ENCODE results near the gene UBE3C.

Gene UBE3C

DNA sequence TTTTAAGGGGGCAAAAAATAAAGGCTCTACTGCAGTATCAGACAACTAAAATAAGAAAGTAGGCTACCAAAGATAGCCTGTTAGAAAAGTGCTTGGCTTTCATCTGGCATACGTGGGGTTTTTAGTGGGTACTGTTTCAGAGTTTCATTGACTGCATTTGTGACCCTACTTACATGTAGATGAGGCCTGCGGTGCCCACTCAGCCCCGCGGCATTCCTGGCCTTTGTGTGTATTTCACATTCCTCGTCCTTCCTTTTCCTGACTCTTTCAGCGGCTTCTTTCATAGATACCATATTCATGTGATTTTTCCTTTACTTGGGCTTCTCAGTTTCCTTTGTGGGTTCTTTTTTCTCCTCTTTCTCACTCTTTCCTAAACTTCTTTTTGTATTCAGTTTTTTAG lies 50.7 kb downstream of the UBE3C start:
- DNase-seq (ENCODE audit: low read depth): no peak
- H3K4me3 ChIP-seq (ENCODE audit: control insufficient read depth, low read depth, low read length): no peak overlapping the region
- TF ChIP-seq, protein P1, sequence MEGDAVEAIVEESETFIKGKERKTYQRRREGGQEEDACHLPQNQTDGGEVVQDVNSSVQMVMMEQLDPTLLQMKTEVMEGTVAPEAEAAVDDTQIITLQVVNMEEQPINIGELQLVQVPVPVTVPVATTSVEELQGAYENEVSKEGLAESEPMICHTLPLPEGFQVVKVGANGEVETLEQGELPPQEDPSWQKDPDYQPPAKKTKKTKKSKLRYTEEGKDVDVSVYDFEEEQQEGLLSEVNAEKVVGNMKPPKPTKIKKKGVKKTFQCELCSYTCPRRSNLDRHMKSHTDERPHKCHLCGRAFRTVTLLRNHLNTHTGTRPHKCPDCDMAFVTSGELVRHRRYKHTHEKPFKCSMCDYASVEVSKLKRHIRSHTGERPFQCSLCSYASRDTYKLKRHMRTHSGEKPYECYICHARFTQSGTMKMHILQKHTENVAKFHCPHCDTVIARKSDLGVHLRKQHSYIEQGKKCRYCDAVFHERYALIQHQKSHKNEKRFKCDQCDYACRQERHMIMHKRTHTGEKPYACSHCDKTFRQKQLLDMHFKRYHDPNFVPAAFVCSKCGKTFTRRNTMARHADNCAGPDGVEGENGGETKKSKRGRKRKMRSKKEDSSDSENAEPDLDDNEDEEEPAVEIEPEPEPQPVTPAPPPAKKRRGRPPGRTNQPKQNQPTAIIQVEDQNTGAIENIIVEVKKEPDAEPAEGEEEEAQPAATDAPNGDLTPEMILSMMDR (conservative IDR thresholded peaks at IDR 0.05; ENCODE audit: control insufficient read depth, insufficient read depth, low read depth, low read length): no peak

DNA sequence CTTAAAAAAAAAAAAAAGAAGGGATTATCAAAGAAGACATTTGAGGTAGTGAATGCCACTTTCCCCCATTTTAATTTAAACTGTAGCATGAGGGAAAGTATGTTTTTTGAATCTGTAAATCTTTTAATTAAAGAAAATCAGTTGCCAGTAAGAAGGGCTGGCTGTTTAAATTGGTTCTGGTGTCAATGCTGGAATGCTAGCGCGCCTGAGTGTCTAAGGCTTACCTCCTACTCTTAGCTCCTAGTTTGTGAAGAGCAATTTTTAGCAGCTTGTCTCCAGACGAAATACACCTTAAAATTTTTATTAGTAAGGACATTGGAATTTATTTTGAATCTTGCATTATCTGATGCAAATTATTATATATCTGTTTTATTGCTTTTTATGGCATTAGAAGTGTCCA lies 54.1 kb downstream of the UBE3C start:
- H3K4me3 ChIP-seq (ENCODE audit: control insufficient read depth, low read depth, low read length): no peak overlapping the region
- TF ChIP-seq, protein P1 (conservative IDR thresholded peaks at IDR 0.05; ENCODE audit: control insufficient read depth, insufficient read depth, low read depth, low read length): no peak
- DNase-seq (ENCODE audit: low read depth): no peak

DNA sequence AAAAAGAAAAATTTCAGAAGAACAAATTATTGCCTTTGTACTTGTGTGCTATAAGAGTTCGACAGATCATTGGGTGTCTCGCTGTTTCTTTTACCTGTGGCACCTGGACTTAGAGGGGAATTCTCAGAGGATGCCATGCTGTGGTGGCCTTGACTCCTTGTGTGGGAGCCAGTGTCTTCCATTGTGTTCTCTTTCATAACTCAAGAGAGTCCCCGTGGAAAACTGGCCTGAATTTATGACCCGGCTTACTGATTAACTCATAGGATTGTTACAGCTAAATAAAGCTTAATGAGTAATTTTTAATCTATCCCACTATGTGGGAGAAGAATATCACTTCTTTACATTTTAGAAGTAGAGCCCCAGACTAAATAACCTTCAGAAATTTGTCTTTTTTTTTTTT lies 54.5 kb downstream of the UBE3C start:
- TF ChIP-seq, protein P1 (conservative IDR thresholded peaks at IDR 0.05; ENCODE audit: control insufficient read depth, insufficient read depth, low read depth, low read length): no peak
- no peak overlapping the region for H3K4me3 ChIP-seq (ENCODE audit: control insufficient read depth, low read depth, low read length)
- no peak for DNase-seq (ENCODE audit: low read depth)

DNA sequence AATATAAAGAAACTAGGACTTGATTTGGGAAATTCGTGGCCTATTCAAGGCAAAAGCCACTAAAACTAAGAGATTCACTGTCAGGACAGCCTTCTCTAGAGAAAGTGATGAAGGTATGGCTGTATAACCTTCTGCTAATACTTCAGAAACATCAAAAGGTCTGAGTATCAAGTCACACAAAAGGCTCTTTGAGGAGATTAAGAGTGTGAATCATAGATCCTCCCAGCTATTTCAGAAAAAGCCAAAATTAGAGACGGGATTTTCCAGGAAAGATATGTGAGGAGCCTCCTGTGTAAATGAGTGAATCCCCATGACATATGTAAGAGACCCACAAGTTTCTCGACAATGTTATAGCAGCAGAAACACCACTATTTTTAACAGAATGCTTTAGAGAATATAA lies 56.2 kb downstream of the UBE3C start:
- DNase-seq (ENCODE audit: low read depth): no peak
- H3K4me3 ChIP-seq (ENCODE audit: control insufficient read depth, low read depth, low read length): no peak overlapping the region
- TF ChIP-seq, protein P1 (conservative IDR thresholded peaks at IDR 0.05; ENCODE audit: control insufficient read depth, insufficient read depth, low read depth, low read length): no peak

DNA sequence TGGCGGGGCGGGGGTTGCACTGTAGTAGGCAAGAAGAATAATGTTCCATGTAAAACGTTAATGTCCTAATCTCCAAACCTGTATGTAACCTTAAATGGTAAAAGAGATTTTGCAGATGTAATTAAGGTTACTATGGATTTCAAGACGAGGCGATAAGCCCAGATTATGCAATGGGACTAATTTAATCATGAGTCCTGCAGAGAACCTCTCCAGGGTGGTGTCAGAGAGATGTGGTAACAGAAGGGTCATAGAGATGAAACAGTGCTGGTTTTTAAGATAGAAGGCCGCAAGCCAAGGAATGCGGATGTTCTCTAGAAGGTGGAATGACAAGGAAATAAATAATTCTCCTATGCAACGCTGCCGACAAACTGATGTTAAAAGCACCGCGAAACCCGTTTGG lies 57.1 kb downstream of the UBE3C start:
- no peak for DNase-seq (ENCODE audit: low read depth)
- H3K4me3 ChIP-seq (ENCODE audit: control insufficient read depth, low read depth, low read length): no peak overlapping the region
- TF ChIP-seq, protein P1 (conservative IDR thresholded peaks at IDR 0.05; ENCODE audit: control insufficient read depth, insufficient read depth, low read depth, low read length): no peak

DNA sequence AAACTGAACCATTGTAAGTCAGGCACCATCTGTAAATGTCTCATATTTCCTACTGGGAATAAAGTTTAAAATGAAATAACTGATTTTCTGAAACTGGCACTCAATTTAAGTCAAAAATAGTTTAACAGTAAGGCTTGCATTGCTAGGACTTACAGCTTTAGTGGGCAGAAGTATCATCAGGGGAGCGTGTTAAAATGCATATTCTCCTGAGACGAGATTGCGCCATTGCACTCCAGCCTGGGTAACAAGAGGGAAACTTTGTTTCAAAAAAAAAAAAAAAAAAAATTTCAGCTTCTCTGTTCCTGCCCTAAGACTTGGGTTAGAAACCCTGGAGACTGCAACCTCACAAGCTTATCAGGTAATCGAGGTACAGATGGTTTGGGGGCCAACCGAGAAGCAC lies 65.4 kb downstream of the UBE3C start:
- no peak overlapping the region for H3K4me3 ChIP-seq (ENCODE audit: control insufficient read depth, low read depth, low read length)
- TF ChIP-seq, protein P1 (conservative IDR thresholded peaks at IDR 0.05; ENCODE audit: control insufficient read depth, insufficient read depth, low read depth, low read length): no peak
- no peak for DNase-seq (ENCODE audit: low read depth)

DNA sequence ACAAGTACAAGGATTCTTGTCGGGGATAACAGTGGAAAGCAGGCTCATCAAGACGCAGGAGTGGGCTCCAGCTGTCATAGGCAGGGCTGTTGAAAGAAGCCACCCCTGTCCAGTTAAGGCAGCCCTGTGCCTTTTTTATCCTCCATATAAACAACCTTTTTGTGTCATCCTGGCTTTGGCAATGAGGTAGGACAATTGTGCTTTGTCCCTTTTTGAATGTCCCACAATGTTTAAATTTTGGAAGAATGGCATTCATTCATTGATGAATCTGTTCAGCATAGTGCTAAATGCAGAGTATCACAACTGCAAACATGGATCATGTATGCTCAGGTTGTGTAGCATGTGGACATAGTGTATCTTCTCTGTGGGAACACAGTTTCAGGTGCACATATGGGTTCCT lies 66.7 kb downstream of the UBE3C start:
- no peak overlapping the region for H3K4me3 ChIP-seq (ENCODE audit: control insufficient read depth, low read depth, low read length)
- TF ChIP-seq, protein P1 (conservative IDR thresholded peaks at IDR 0.05; ENCODE audit: control insufficient read depth, insufficient read depth, low read depth, low read length): no peak
- DNase-seq (ENCODE audit: low read depth): no peak
